Astrocyte (in vitro differentiated cells and primary cell): Measurements from ENCODE around the gene LONRF3. TPM values are rescaled to one million over a fixed set of nuclear protein-coding genes. Genes with fewer than 3 reads are reported as not detected.

ENCODE experiments used
- DNase-seq: peaks from one replicate; pipeline ENCODE4 v3.0.0-alpha.2; 2010; ENCODE audit warnings: low read depth
- FAIRE-seq: peaks from 2 replicates; lab custom pipeline; 2011; peaks lifted over from hg19 to GRCh38; lab: Jason Lieb, UNC
- H2AFZ ChIP-seq: 2 replicates; pipeline ENCODE4 v1.6.0; 2012; ENCODE audit warnings: low read depth, low read length, inconsistent platforms
- H3K27ac ChIP-seq: 2 replicates; pipeline ENCODE4 v1.5.1; 2011; ENCODE audit warnings: low read depth, low read length, inconsistent platforms
- H3K27me3 ChIP-seq: 2 replicates; pipeline ENCODE4 v1.6.0; 2011; ENCODE audit warnings: low read length, inconsistent platforms; ENCODE audit not compliant: insufficient read depth
- H3K36me3 ChIP-seq: 2 replicates; pipeline ENCODE4 v1.5.1; 2011; ENCODE audit warnings: low read length, inconsistent platforms; ENCODE audit not compliant: insufficient read depth
- H3K4me1 ChIP-seq: 2 replicates; pipeline ENCODE4 v1.5.1; 2011; ENCODE audit warnings: low read length, inconsistent platforms; ENCODE audit not compliant: insufficient read depth
- H3K4me2 ChIP-seq: 2 replicates; pipeline ENCODE4 v1.6.0; 2012; ENCODE audit warnings: low read length, inconsistent platforms
- H3K4me3 ChIP-seq: 2 replicates; pipeline ENCODE4 v1.5.1; 2011; ENCODE audit warnings: low read depth, mild to moderate bottlenecking, low read length, inconsistent platforms; ENCODE audit not compliant: insufficient read depth
- H3K79me2 ChIP-seq: 2 replicates; pipeline ENCODE4 v1.6.0; 2012; ENCODE audit warnings: mild to moderate bottlenecking, low read length, inconsistent platforms; ENCODE audit not compliant: insufficient read depth
- H3K9ac ChIP-seq: 2 replicates; pipeline ENCODE4 v1.6.0; 2012; ENCODE audit warnings: mild to moderate bottlenecking, low read length, inconsistent platforms
- H3K9me3 ChIP-seq: 2 replicates; pipeline ENCODE4 v1.5.1; 2012; ENCODE audit warnings: low read depth, mild to moderate bottlenecking, low read length, inconsistent platforms; ENCODE audit not compliant: insufficient read depth
- H4K20me1 ChIP-seq: 2 replicates; pipeline ENCODE4 v1.6.0; 2012; ENCODE audit warnings: low read length, inconsistent platforms; ENCODE audit not compliant: insufficient read depth
- H3K27ac Mint-ChIP-seq: one replicate; pipeline ENCODE4 v1.8.0; 2021; ENCODE audit warnings: mild to moderate bottlenecking, mixed read lengths; ENCODE audit not compliant: unreplicated experiment
- H3K27me3 Mint-ChIP-seq: one replicate; pipeline ENCODE4 v1.8.0; 2021; ENCODE audit warnings: low read depth, mixed read lengths; ENCODE audit not compliant: unreplicated experiment
- H3K36me3 Mint-ChIP-seq: one replicate; pipeline ENCODE4 v1.8.0; 2021; ENCODE audit warnings: low read depth, mixed read lengths; ENCODE audit not compliant: unreplicated experiment
- H3K4me1 Mint-ChIP-seq: one replicate; pipeline ENCODE4 v1.8.0; 2021; ENCODE audit warnings: low read depth, mixed read lengths; ENCODE audit not compliant: unreplicated experiment
- H3K4me3 Mint-ChIP-seq: one replicate; pipeline ENCODE4 v1.8.0; 2021; ENCODE audit warnings: mild to moderate bottlenecking, moderate library complexity, mixed read lengths; ENCODE audit not compliant: unreplicated experiment
- H3K9me3 Mint-ChIP-seq: one replicate; pipeline ENCODE4 v1.8.0; 2021; ENCODE audit warnings: mild to moderate bottlenecking, mixed read lengths; ENCODE audit not compliant: unreplicated experiment
- CTCF ChIP-seq: IDR thresholded peaks from 2 replicates; pipeline ENCODE4 v1.5.1; 2011; ENCODE audit warnings: low read depth, mild to moderate bottlenecking, inconsistent platforms, low read length, moderate library complexity; ENCODE audit not compliant: insufficient read depth
- EZH2 ChIP-seq: IDR thresholded peaks from 2 replicates; pipeline ENCODE4 v1.6.1; 2012; ENCODE audit warnings: mild to moderate bottlenecking, low read length, inconsistent platforms; ENCODE audit not compliant: insufficient read depth
- total RNA-seq: library from RNA; stranded (reverse); gene quantifications from 2 replicates; pipeline ENCODE4 v1.2.1, GENCODE V29; 2021

Gene LONRF3
- total RNA-seq, 1 donor from 2014 or later, result 0.11 TPM

GRCh38 chrX:118983513-118983912 is 9.1 kb downstream of the LONRF3 start:
- H3K4me3 ChIP-seq, result no peak overlapping the region
- no peak for FAIRE-seq
- H3K9me3 ChIP-seq, result no peaks in the 10 kb centered on the region
- no peak overlapping the region for H3K9ac ChIP-seq
- H3K4me3 Mint-ChIP-seq, result no peak overlapping the region
- H2AFZ ChIP-seq, result no peak overlapping the region
- H3K4me2 ChIP-seq, result no peak overlapping the region
- H3K27me3 Mint-ChIP-seq, result peaks cover 44% of the 10 kb centered on the region
- no peaks in the 10 kb centered on the region for H3K4me1 ChIP-seq
- H4K20me1 ChIP-seq, result no peaks in the 10 kb centered on the region
- H3K27ac ChIP-seq, result no peak overlapping the region
- DNase-seq, result no peak
- H3K4me1 Mint-ChIP-seq, result no peaks in the 10 kb centered on the region
- H3K27ac Mint-ChIP-seq, result no peak overlapping the region
- no peaks in the 10 kb centered on the region for H3K79me2 ChIP-seq
- no peaks in the 10 kb centered on the region for H3K36me3 Mint-ChIP-seq
- no peaks in the 10 kb centered on the region for H3K9me3 Mint-ChIP-seq
- TF ChIP-seq CTCF (no peak), EZH2 (no peak)
- no peaks in the 10 kb centered on the region for H3K36me3 ChIP-seq
- no peaks in the 10 kb centered on the region for H3K27me3 ChIP-seq

GRCh38 chrX:118988911-118989310 is 14.5 kb downstream of the LONRF3 start:
- Histone ChIP-seq H3K4me3 (no peak overlapping the region), H3K4me2 (no peak overlapping the region), H2AFZ (no peak overlapping the region), H3K27ac (no peak overlapping the region), H3K9ac (no peak overlapping the region), H3K36me3 (no peaks in the 10 kb centered on the region), H3K27me3 (no peaks in the 10 kb centered on the region), H4K20me1 (no peaks in the 10 kb centered on the region), H3K4me1 (no peaks in the 10 kb centered on the region), H3K79me2 (no peaks in the 10 kb centered on the region), H3K9me3 (no peaks in the 10 kb centered on the region)
- Mint-ChIP-seq H3K4me1 (no peaks in the 10 kb centered on the region), H3K4me3 (no peak overlapping the region), H3K27ac (no peak overlapping the region), H3K9me3 (no peaks in the 10 kb centered on the region), H3K27me3 (peaks cover 24% of the 10 kb centered on the region), H3K36me3 (no peaks in the 10 kb centered on the region)
- no peak for TF ChIP-seq CTCF
- no peak for TF ChIP-seq EZH2
- no peak for FAIRE-seq
- no peak for DNase-seq

- no peaks in the 10 kb centered on the region for H3K4me1 Mint-ChIP-seq
- H3K9me3 Mint-ChIP-seq, result no peaks in the 10 kb centered on the region
- no peak overlapping the region for H3K4me3 ChIP-seq
- H4K20me1 ChIP-seq, result no peaks in the 10 kb centered on the region
- no peak overlapping the region for H3K27ac Mint-ChIP-seq
- no peaks in the 10 kb centered on the region for H3K79me2 ChIP-seq
- peaks cover 21% of the 10 kb centered on the region for H3K27me3 Mint-ChIP-seq
- FAIRE-seq (peak; percentile 43), DNase-seq (no peak)
- H3K27me3 ChIP-seq, result no peaks in the 10 kb centered on the region
- no peak overlapping the region for H3K4me3 Mint-ChIP-seq
- H3K4me2 ChIP-seq, result no peak overlapping the region
- H3K9ac ChIP-seq, result no peak overlapping the region
- no peaks in the 10 kb centered on the region for H3K9me3 ChIP-seq
- no peak overlapping the region for H2AFZ ChIP-seq
- TF ChIP-seq CTCF (no peak), EZH2 (no peak)
- no peak overlapping the region for H3K27ac ChIP-seq
- no peaks in the 10 kb centered on the region for H3K36me3 ChIP-seq
- no peaks in the 10 kb centered on the region for H3K36me3 Mint-ChIP-seq
- H3K4me1 ChIP-seq, result no peaks in the 10 kb centered on the region
Measured at GRCh38 chrX:118989886-118990285, 15.5 kb downstream of the LONRF3 start.
